ENCODE results near the gene ZCCHC10.
A peak's percentile ranks its signal among the peaks of the same experiment; 100 is the strongest.
"Not testable (repeated sequence)": the region's sequence is repeated elsewhere in the genome, so short reads cannot be mapped to it uniquely, and the experiment has no call there.

The ZCCHC10 gene

GRCh38 chr5:132976852-132977251 is 49.5 kb downstream of the ZCCHC10 start:
- TF ChIP-seq, protein P1, sequence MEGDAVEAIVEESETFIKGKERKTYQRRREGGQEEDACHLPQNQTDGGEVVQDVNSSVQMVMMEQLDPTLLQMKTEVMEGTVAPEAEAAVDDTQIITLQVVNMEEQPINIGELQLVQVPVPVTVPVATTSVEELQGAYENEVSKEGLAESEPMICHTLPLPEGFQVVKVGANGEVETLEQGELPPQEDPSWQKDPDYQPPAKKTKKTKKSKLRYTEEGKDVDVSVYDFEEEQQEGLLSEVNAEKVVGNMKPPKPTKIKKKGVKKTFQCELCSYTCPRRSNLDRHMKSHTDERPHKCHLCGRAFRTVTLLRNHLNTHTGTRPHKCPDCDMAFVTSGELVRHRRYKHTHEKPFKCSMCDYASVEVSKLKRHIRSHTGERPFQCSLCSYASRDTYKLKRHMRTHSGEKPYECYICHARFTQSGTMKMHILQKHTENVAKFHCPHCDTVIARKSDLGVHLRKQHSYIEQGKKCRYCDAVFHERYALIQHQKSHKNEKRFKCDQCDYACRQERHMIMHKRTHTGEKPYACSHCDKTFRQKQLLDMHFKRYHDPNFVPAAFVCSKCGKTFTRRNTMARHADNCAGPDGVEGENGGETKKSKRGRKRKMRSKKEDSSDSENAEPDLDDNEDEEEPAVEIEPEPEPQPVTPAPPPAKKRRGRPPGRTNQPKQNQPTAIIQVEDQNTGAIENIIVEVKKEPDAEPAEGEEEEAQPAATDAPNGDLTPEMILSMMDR (IDR thresholded peaks at IDR 0.05; ENCODE audit: low read depth, low read length): no peak
- no peak for DNase-seq (ENCODE audit: low read depth in 2 of 2)

DNA sequence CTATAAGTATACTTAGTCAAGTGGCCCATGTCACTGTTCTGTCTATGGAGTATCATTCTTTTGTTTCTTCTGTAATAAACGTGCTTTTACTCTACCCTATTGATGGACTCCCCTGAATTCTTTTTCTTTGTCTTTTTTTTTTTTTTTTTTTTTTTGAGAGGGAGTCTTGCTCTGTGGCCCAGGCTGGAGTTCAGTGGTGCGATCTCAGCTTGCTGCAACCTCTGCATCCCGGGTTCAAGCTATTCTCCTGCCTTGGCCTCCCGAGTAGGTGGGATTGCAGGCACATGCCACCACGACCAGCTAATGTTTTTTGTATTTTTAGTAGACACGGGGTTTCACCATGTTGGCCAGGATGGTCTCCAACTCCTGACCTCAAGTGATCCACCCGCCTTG is 53.9 kb downstream of the ZCCHC10 start:
- not testable (repeated sequence) for DNase-seq (ENCODE audit: low read depth in 2 of 2); H3K4me3 ChIP-seq (replicated peaks in 1 of 2; ENCODE audit: low read depth in 2 of 2, low read length in 2 of 2)

More at GRCh38 chr5:132976852-132977251, 49.5 kb downstream of the ZCCHC10 start:
- no peak overlapping the region for H3K4me3 ChIP-seq (replicated peaks in 1 of 2; ENCODE audit: low read depth in 2 of 2, low read length in 2 of 2)

- no peak overlapping the region for H3K4me3 ChIP-seq (replicated peaks in 1 of 2; ENCODE audit: low read depth in 2 of 2, low read length in 2 of 2)
- peak; percentile 41 to 44 for DNase-seq (ENCODE audit: low read depth in 2 of 2)
- TF ChIP-seq, protein P1 (IDR thresholded peaks at IDR 0.05; ENCODE audit: low read depth, low read length): no peak
These were observed 54.6 kb downstream of the ZCCHC10 start for GRCh38 chr5:132971483-132972435.

GRCh38 chr5:132965120-132965519 is 61.2 kb downstream of the ZCCHC10 start:
- TF ChIP-seq, protein P1 (IDR thresholded peaks at IDR 0.05; ENCODE audit: low read depth, low read length): no peak
- no peak overlapping the region for H3K4me3 ChIP-seq (replicated peaks in 1 of 2; ENCODE audit: low read depth in 2 of 2, low read length in 2 of 2)
- no peak for DNase-seq (ENCODE audit: low read depth in 2 of 2)

- H3K4me3 ChIP-seq (replicated peaks in 1 of 2; ENCODE audit: low read depth in 2 of 2, low read length in 2 of 2): peak within 1 kb of the TSS; percentile 66 to 84
- TF ChIP-seq, protein P1 (IDR thresholded peaks at IDR 0.05; ENCODE audit: low read depth, low read length): no peak
- peak; percentile 96 to 99 for DNase-seq (ENCODE audit: low read depth in 2 of 2)
These were observed 62.9 kb downstream of the ZCCHC10 start, which contains the start of gene AFF4 for GRCh38 chr5:132963171-132964104. TSS of gene AFF4 (minus strand) at chr5:132963634. CDS start at chr5:132937189, 26,445 bp downstream.

DNA sequence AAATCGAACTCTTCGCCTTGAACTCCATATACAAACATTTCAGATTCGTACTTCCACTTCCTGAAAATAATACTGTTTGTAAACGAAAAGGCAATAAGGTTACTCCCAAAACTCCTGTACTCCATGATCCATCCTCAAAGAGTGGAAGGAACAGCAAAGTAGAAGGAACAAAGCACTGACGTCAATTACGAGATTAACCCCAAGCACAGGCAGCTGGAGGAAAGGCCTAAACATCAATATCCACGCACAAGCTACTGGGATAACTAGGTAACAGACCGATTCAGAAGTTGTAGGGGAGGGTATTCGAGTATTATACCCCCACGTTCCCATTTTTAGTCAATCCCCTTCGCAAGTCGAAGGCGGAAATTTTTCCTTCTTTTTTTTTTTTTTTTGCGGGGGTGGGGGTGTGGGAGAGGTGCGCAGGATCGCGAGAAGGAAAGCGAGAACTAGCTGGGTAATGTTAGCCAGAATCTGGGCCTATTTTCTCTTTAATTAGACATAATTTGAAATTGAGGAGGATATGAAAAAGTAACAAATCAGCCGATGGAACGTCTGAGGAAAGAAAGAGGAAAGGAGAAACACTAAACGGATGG is 63.8 kb downstream of the ZCCHC10 start:
- peak; percentile 80 to 83 for DNase-seq (ENCODE audit: low read depth in 2 of 2)
- TF ChIP-seq, protein P1 (IDR thresholded peaks at IDR 0.05; ENCODE audit: low read depth, low read length): no peak
- peak overlapping the region; percentile 66 to 84 for H3K4me3 ChIP-seq (replicated peaks in 1 of 2; ENCODE audit: low read depth in 2 of 2, low read length in 2 of 2)
